GM12878 (cell line): ENCODE results near the gene ZNF213. TPM values are rescaled to one million over a fixed set of nuclear protein-coding genes. Genes with fewer than 3 reads are reported as not detected.

Experiments
- ATF7 ChIP-seq: fragments of 450-650 bp; IDR thresholded peaks from 2 replicates; pipeline ENCODE4 v1.6.1; 2016; ENCODE audit warnings: low read depth, mild to moderate bottlenecking
- BHLHE40 ChIP-seq, 2 experiments: fragments of 450-650 bp in 1 of 2; IDR thresholded peaks; 2 replicates each; pipeline ENCODE4 v1.6.1; 2011 to 2017; ENCODE audit warnings: low read depth in 2 of 2, borderline replicate concordance in 1 of 2, improper control_type of control experiment in 1 of 2, low read length in 1 of 2, mild to moderate bottlenecking in 1 of 2
- BMI1 ChIP-seq: fragments of 450-650 bp; IDR thresholded peaks from 2 replicates; pipeline ENCODE4 v1.6.1; 2016; ENCODE audit warnings: mild to moderate bottlenecking, moderate library complexity, borderline replicate concordance
- CBX5 ChIP-seq: sonication (generic); IDR thresholded peaks from 2 replicates; pipeline ENCODE4 v1.6.1; 2016; ENCODE audit warnings: low read depth, moderate library complexity, mild to moderate bottlenecking, inconsistent platforms
- E4F1 ChIP-seq: fragments of 450-650 bp; IDR thresholded peaks from 2 replicates; pipeline ENCODE4 v1.6.1; 2018; ENCODE audit warnings: borderline replicate concordance, mild to moderate bottlenecking; ENCODE audit not compliant: partially characterized antibody
- GABPA ChIP-seq: IDR thresholded peaks from 2 replicates; pipeline ENCODE4 v1.6.1; 2014; ENCODE audit warnings: antibody characterized with exemption, low read depth, mild to moderate bottlenecking, inconsistent platforms
- HDAC6 ChIP-seq: fragments of 200-600 bp; sonication (generic); IDR thresholded peaks from one replicate; pipeline ENCODE4 v1.8.0; 2017; ENCODE audit warnings: antibody characterized with exemption; ENCODE audit not compliant: unreplicated experiment
- IKZF2 ChIP-seq, 2 experiments: fragments of 450-650 bp; IDR thresholded peaks; 2 replicates each; pipeline ENCODE4 v1.6.1; 2017; ENCODE audit warnings: mild to moderate bottlenecking in 2 of 2, moderate library complexity in 2 of 2
- LARP7 ChIP-seq: fragments of 450-650 bp; IDR thresholded peaks from 2 replicates; pipeline ENCODE4 v1.6.1; 2017; ENCODE audit warnings: mild to moderate bottlenecking
- MEF2A ChIP-seq: IDR thresholded peaks from 2 replicates; pipeline ENCODE4 v1.6.1; 2011; ENCODE audit warnings: low read depth, mild to moderate bottlenecking, low read length, moderate library complexity; ENCODE audit not compliant: insufficient read depth
- NFIC ChIP-seq: IDR thresholded peaks from 2 replicates; pipeline ENCODE4 v1.6.1; 2012; ENCODE audit warnings: low read depth, mild to moderate bottlenecking, inconsistent platforms, low read length, moderate library complexity
- NR2C2 ChIP-seq: IDR thresholded peaks from 2 replicates; pipeline ENCODE4 v1.6.1; 2011; ENCODE audit warnings: borderline replicate concordance, low read depth; ENCODE audit not compliant: control insufficient read depth, insufficient read length
- RAD51 ChIP-seq: fragments of 450-650 bp; IDR thresholded peaks from 2 replicates; pipeline ENCODE4 v1.6.1; 2016; ENCODE audit warnings: moderate library complexity, mild to moderate bottlenecking, inconsistent platforms
- RB1 ChIP-seq: fragments of 450-650 bp; formaldehyde crosslinking; IDR thresholded peaks from 2 replicates; pipeline ENCODE4 v1.6.1; 2017; ENCODE audit warnings: mild to moderate bottlenecking, borderline replicate concordance
- RFX5 ChIP-seq: IDR thresholded peaks from 2 replicates; pipeline ENCODE4 v1.6.1; 2011; ENCODE audit warnings: low read depth, low read length, improper control_type of control experiment
- SMAD1 ChIP-seq: fragments of 450-650 bp; IDR thresholded peaks from 2 replicates; pipeline ENCODE4 v1.6.1; 2018; ENCODE audit warnings: mild to moderate bottlenecking, low read depth; ENCODE audit not compliant: partially characterized antibody
- SMAD5 ChIP-seq: IDR thresholded peaks from 2 replicates; pipeline ENCODE4 v1.6.1; 2016; ENCODE audit warnings: antibody characterized with exemption, low read depth
- STAT1 ChIP-seq: fragments of 450-650 bp; conservative IDR thresholded peaks from 2 replicates; pipeline ENCODE4 v1.6.1; 2014; ENCODE audit warnings: antibody characterized with exemption, mild to moderate bottlenecking
- TAF1 ChIP-seq: IDR thresholded peaks from 2 replicates; pipeline ENCODE4 v1.6.1; 2011; ENCODE audit warnings: mild to moderate bottlenecking, low read depth, low read length, borderline replicate concordance
- TARDBP ChIP-seq: IDR thresholded peaks from 2 replicates; pipeline ENCODE4 v1.6.1; 2016; ENCODE audit warnings: borderline replicate concordance
- TCF3 ChIP-seq: IDR thresholded peaks from 2 replicates; pipeline ENCODE4 v1.6.1; 2012; ENCODE audit warnings: low read depth, mild to moderate bottlenecking, low read length, borderline replicate concordance; ENCODE audit not compliant: insufficient read depth
- TCF7 ChIP-seq: IDR thresholded peaks from 2 replicates; pipeline ENCODE4 v1.6.1; 2014; ENCODE audit warnings: antibody characterized with exemption, borderline replicate concordance
- USF1 ChIP-seq: IDR thresholded peaks from 2 replicates; pipeline ENCODE4 v1.6.1; 2011; ENCODE audit warnings: borderline replicate concordance, low read depth, mild to moderate bottlenecking, moderate library complexity, mixed read lengths, low read length; ENCODE audit not compliant: insufficient read depth; ENCODE audit errors: extremely low read length
- WRNIP1 ChIP-seq: IDR thresholded peaks from 2 replicates; pipeline ENCODE4 v1.6.1; 2011; ENCODE audit warnings: low read depth, low read length, improper control_type of control experiment, borderline replicate concordance
- ZNF217 ChIP-seq: fragments of 450-650 bp; IDR thresholded peaks from 2 replicates; pipeline ENCODE4 v1.6.1; 2017; ENCODE audit warnings: antibody characterized with exemption, mild to moderate bottlenecking
- polyA plus RNA-seq, 11 experiments: library from polyadenylated mRNA; depleted of rRNA in 4 of 11; unstranded in 6 of 11; stranded (reverse) in 5 of 11; fragments of >200 nt; fragmentation: Nextera tagmentation in 4 of 11; fragmentation: Illumina TruSeq in 1 of 11; extraction: Ambion mirVana in 4 of 11; extraction: Trizol in 1 of 11; gene quantifications; 1 replicate in 1 of 11; 2 replicates in 10 of 11; pipeline versions ENCODE4 v1.2.1 to v1.2.3, GENCODE V29; 2011 to 2016; ENCODE audit warnings: inconsistent platforms in 2 of 11, missing spikeins in 2 of 11, low read depth in 1 of 11
- total RNA-seq, 4 experiments: library from RNA; depleted of rRNA in 3 of 4; stranded (reverse); fragments of >200 nt in 3 of 4; fragmentation: Illumina TruSeq in 1 of 4; extraction: Trizol in 1 of 4; gene quantifications; 2 replicates each; pipeline versions ENCODE4 v1.2.1 to v1.2.3, GENCODE V29; 2013 to 2021
- TF ChIP-seq, protein P1 (sequence below): IDR thresholded peaks from 2 replicates; pipeline ENCODE4 v1.6.1; 2011; ENCODE audit warnings: mild to moderate bottlenecking, low read depth, low read length, moderate library complexity; ENCODE audit not compliant: insufficient replicate concordance

Gene ZNF213
- total and polyA plus RNA-seq, 10 of the 15 experiments (the other 5 are each of a cell fraction or from before 2014, with no cell fraction given): 0.53 to 9.4 (median 1.1) TPM

DNA sequence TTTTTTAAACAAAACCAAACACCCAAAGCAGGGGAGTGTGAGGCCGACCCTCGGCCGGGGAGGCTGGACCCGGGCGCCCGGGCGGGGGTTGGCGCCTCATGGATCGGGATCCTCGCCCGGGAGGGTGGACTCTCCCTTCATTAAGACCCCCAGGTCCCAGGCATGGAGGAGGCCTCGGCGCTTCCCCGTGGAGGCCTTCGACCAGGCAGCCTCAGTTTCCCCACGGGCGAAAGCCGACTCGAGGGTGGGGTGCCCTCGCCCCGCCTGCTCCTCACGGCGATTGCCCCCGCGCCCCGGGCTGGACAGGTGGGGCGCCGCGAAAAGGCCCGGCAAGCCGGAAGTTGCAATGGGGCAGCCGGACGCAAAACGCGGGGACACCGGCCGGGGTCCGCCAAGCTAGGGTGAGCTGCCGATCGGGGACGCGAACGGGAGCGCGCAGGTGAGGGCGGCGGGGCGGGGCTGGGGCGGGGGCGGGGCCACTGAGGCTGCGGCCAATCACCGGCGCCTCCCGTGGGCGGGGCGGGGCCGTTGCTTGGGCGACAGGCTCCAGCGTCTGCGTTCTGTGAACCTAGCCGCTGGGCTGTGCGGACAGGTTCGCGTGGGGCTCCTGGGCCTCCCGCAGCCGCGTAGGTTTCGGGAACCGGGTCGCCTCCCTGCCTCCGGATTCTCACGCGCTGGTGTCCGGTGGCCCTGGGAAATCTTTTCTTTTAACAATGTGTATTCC lies 28.5 kb upstream of the ZNF213 start (continued):
- TF ChIP-seq BHLHE40 (IDR thresholded peaks at IDR 0.05; ENCODE audit: borderline replicate concordance in 1 of 2, low read depth in 2 of 2, low read length in 1 of 2): peak in 1 of 2 experiments; percentile 54; a peak in 2 of 4 replicates
- TF ChIP-seq, protein P1, sequence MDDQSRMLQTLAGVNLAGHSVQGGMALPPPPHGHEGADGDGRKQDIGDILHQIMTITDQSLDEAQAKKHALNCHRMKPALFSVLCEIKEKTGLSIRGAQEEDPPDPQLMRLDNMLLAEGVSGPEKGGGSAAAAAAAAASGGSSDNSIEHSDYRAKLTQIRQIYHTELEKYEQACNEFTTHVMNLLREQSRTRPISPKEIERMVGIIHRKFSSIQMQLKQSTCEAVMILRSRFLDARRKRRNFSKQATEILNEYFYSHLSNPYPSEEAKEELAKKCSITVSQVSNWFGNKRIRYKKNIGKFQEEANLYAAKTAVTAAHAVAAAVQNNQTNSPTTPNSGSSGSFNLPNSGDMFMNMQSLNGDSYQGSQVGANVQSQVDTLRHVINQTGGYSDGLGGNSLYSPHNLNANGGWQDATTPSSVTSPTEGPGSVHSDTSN: no peak
- TF ChIP-seq CBX5: no peak
- peak; percentile 94 for TF ChIP-seq GABPA
- no peak for TF ChIP-seq E4F1
- TF ChIP-seq RFX5: no peak
- TF ChIP-seq USF1: no peak
- TF ChIP-seq ATF7: no peak
- peak; percentile 92; the same call in 1 of the 2 replicates for TF ChIP-seq RB1
- peak; percentile 61; the same call in 1 of the 2 replicates for TF ChIP-seq BMI1
- TF ChIP-seq NFIC: no peak
- TF ChIP-seq SMAD5: peak; percentile 51; the same call in 1 of the 2 replicates
- no peak; a peak in 1 of 4 replicates for TF ChIP-seq IKZF2 (IDR thresholded peaks at IDR 0.05)
- TF ChIP-seq SMAD1: no peak
- no peak for TF ChIP-seq HDAC6
- peak; percentile 81; the same call in 1 of the 2 replicates for TF ChIP-seq TCF3
- TF ChIP-seq TCF7: no peak
- TF ChIP-seq RAD51: no peak
- TF ChIP-seq ZNF217: no peak; the same call in 1 of the 2 replicates
- no peak for TF ChIP-seq STAT1
- TF ChIP-seq NR2C2: no peak
- TF ChIP-seq TAF1: peak; percentile 86
- TF ChIP-seq WRNIP1: 0 out of 2 replicates have a peak, but pooled peaks have one; percentile 51
- peak; percentile 89 for TF ChIP-seq LARP7
- 0 out of 2 replicates have a peak, but pooled peaks have one; percentile 28 for TF ChIP-seq MEF2A
- no peak for TF ChIP-seq TARDBP
